CD4-positive, alpha-beta T cell treated with Interleukin-10 for 1 hour (primary cell): ENCODE data around the gene CYB5R4.
"Not testable (repeated sequence)": the region's sequence is repeated elsewhere in the genome, so short reads cannot be mapped to it uniquely, and the experiment has no call there.

Source experiments
- DNase-seq: peaks from one replicate; pipeline ENCODE4 v3.0.0-alpha.2; 2020

CYB5R4 gene

DNA sequence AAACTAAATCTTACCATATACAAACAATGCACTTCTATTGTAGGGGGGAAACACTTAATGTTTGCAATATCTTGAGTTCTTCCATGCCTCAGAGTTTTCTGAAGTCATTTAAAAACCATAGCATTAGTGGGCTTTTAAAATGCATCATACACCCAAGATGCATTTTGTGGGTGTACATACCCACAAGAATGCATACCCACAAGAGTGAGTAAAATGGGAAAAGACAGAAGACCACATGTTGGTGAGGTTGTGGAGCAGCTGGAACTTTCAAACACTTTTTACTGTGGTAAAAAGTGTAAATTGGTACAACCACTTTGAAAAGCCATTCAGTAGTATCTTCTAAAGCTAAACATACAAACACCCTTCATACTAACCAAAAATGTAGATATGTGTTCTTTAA is 57.5 kb downstream of the CYB5R4 start:
- no peak for DNase-seq

DNA sequence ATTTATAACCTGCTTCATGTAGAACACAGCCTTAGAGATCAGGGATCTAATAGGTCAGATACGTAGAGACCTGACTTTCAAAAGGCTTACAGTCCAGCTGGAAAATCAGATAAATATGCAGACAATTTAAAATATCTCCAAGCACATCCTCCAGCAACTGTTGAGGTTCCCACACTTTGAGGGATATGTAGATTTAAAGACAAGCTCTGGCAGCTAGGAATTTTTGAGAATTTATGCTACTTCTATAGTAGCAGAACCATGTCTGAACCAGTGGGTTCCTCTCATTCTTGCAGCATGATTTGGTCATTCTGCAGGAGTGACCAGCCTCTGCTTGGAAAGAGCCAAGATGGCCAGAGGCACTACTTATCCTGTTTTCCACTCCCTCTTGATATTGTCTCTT is 60.5 kb downstream of the CYB5R4 start:
- no peak for DNase-seq

DNA sequence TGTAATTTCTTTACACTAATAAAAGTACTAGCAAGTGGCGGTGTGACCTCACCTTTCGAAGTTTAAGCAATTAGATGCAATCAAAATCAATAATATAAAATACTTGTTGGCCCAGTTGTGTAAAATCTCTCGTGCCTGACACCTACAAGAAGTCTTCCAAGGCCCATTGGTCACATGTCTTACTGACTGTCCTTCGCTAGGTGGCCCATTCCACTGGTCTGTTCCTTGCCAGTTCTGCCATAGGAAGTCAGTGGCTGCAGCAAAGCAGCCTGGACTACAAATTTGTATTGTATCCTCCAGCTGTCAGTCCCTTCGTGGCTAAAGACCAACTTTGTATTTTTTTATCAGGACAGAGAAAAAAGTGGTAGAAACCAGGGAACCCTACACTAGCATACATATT is 61.8 kb downstream of the CYB5R4 start:
- no peak for DNase-seq

DNA sequence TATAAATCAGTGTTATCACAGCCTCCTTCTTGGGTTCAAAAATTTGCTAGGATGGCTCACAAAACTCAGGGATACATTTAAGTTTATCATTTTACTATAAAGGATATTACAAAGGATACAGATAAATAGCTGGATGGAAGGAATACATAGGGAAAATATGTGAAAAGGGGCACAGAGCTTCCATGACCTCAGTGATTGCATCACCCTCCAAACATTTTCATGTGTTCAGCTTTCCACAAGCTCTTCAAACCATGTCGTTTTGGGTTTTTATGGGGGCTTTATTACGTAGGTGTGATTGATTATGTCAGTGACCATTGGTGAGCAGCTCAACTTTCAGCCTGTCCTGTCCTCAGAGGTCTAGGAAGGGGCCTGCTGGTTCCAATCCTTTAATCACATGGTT is 68.0 kb downstream of the CYB5R4 start:
- no peak for DNase-seq

DNA sequence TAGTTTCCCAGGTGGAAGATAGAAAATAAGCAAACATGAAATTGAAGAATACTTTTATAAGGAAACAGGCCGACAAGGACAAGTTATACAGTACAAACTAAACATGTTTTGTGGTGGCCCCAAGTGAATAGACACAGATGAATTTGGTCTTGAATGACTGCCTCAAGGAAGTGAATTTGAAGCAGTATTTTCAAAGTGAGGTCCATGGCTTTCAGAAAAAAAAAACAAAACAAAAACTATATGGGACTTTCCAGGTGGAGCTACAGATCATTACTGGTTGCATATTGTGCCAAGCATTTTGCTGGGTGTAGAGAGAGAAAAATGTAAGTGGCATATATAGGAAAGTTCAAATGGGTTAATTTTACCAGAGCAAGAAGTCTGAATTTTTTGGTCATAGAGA is 68.8 kb downstream of the CYB5R4 start:
- DNase-seq = no peak

DNA sequence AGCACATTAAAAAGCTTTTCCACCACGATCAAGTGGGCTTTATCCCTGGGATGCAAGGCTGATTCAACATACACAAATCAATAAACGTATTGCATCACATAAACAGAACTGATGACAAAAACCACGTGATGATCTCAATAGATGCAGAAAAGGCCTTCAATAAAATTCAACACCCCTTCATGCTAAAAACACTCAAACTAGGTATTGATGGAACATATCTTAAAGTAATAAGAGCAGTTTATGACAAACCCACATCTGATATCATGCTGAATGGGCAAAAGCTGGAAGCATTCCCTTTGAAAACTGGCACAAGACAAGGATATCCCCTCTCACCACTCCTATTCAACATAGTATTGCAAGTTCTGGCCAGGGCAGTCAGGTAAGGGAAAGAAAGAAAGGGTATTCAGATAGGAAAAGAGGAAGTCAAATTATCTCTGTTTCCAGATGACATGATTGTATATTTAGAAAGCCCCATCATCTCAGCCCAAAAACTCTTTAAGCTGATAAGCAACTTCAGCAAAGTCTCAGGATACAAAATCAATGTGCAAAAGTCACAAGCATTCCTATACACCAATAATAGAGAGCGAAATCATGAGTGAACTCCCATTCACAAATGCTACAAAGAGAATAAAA is 86.8 kb downstream of the CYB5R4 start:
- not testable (repeated sequence) for DNase-seq

DNA sequence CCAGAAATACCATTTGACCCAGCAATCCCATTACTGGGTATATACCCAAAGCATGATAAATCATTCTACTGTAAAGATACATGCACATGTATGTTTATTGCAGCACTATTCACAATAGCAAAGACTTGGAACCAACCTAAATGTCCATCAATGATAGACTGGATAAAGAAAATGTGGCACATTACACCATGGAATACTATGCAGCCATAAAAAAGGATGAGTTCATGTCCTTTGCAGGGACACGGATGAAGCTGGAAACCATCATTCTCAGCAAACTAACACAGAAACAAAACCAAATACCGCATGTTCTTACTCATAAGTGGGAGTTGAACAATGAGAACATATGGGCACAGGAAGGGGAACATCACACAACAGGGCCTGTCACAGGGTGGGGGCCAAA is 88.5 kb downstream of the CYB5R4 start:
- DNase-seq = not testable (repeated sequence)

DNA sequence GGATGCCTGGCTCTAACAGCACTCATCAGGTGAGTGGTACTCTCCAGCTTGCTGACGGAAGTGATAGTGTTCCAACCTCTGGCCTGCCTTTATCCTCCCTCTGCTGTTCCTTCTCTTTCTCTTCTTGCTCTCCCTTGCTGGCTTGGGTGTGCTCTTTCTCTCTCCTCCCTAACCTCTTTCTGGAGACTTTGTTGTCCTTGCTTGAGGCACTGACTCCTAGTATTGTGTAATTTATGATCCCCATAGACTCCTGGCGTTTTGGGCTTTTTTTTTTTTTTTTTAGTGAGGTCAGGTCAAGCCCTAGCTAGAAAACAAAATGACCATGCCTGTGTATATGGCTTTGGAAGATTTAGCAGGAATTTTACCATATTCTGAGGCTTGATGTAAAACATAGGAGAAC is 89.4 kb downstream of the CYB5R4 start:
- no peak for DNase-seq

DNA sequence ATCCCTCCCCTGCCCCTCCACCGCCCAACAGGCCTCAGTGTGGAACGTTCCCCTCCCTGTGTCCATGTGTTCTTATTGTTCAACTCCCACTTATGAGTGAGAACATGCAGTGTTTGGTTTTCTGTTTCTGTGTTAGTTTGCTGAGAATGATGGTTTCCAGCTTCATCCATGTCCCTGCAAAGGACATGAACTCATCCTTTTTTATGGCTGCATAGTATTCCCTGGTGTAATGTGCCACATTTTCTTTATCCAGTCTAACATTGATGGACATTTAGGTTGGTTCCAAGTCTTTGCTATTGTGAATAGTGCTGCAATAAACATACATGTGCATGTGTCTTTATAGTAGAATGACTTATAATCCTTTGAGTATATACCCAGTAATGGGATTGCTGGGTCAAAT is 91.9 kb downstream of the CYB5R4 start:
- DNase-seq = not testable (repeated sequence)

DNA sequence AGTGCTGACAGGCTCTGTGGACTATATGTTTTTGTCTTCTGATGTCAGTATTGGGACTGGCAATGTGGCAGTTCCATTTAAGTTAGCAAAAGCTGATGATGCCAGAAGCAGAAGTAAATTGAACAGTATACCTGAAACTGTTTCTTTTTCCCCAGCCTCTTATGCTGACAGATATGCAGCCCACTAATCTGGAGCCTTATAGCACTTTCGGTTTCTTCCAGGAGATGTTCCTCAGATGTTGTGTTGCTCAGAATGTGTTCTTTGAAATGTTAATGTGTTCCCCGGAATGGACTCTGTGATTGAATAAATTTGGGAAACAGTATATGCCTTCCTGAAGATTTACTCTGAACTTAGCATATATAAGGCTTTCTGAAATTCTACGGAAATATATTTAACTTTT is 93.3 kb downstream of the CYB5R4 start:
- no peak for DNase-seq

DNA sequence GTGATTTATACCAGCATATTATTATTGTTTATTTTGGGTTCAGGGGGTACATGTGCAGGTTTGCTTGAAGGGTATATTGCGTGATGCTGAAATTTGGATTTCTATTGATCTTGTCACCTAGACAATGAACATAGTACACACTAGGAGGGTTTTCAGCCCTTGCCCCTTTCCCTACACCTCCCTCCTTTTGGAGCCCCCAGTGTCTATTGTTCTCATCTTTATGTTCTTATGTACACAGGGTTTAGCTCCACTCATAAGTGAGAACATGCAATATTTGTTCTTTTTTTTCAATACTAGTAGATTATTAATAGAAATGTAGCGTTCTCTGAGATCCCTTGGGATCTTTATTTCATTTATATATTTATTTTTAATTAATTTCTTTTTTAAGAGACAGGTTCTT is 94.9 kb downstream of the CYB5R4 start:
- no peak for DNase-seq

GRCh38 chr6:83958241-83958685 is 98.8 kb downstream of the CYB5R4 start:
- no peak for DNase-seq

DNA sequence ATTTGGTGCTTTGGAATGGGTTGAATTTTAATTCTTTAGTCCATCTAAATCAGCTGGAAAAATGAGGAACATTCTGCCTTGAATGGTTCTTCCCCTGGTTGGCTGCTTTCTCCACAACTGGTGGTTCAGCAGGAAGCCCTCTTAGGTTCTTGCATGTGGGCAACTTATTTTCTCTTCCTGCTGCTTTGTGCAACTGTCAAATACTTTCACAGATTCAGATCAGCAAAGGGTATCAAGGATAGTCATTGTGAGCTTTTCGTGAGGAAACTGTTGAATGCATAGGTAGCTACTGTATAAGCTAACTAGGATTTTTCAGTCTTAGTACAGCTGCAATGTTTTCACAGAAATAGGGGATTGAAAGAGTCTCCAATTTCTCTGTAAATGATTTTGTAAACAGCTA is 101.2 kb downstream of the CYB5R4 start:
- no peak for DNase-seq

DNA sequence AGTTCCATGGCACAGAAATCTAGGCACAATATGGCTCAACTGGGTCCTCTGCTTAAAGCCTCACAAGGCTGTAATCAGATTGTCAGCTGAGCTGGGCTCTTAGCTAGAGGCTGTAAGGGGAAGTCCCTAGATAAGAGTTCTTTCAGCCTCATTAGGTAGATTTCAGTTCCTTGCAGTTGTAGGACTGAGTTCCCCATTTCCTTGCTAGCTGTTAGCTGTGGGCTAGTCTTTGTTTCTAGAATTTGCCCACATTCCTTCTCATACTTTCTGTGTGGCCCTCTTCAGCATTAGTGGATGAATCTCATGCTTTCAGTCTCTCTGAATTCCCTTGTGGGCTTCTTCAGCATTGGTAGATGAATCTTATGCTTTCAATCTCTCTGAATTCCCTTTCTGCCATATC is 103.1 kb downstream of the CYB5R4 start:
- DNase-seq = no peak

DNA sequence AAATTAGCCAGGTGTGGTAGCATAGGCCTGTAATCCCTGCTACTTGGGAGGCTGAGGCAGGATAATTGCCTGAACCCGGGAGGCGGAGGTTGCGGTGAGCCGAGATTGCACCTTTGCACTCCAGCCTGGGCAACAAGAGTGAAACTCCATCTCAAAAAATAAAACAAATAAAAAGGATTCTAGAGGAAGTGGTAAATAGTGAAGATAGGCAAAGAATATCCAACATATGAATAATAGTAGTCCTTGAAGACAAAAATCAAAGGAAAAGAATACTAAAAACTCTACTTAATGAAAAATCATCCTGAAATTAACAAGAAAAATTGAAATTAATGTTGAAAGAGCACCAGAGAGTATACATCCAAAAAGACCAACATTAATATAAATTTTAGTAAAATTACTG is 107.0 kb downstream of the CYB5R4 start:
- no peak for DNase-seq

DNA sequence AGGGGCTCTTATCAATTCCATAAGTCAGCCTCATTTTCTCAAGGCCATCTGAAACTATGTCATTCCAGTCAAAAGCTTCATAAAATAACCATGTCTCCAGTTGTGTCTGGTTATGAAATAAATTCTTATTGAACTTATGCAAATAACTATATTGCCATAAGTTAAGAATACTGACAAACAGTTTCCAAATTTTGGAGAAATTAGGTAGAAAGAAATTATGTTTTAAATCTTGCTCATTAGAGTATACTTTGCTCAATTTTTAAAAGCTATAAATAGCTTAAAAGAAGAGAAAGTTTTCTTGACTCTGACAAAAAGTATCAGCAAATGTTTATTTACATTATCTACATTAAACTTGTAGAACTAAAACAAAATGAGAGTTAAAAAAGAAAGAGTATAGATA is 111.1 kb downstream of the CYB5R4 start:
- no peak for DNase-seq

GRCh38 chr6:83974409-83975050 is 115.0 kb downstream of the CYB5R4 start:
- no peak for DNase-seq

- DNase-seq = no peak
Observed at GRCh38 chr6:83976037-83976755, 116.7 kb downstream of the CYB5R4 start.

DNA sequence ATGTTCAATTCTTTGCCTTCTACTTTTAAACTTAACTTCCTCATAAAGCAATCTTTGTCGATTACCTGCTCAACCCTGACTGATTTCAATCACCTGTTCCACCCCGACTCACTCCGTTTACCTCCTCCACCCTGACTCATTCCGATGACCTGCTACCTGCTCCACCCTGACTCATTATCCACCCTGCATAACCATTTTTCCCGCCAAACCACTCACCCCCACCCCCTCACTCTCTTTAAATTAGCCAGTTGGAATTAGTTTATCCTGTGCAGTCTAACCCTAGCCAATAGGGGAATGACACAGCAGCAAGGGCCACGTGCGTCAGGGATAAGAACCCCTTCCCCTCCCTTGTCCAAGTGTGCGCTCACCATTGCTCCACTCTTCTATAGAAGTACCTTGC is 117.4 kb downstream of the CYB5R4 start:
- no peak for DNase-seq

DNA sequence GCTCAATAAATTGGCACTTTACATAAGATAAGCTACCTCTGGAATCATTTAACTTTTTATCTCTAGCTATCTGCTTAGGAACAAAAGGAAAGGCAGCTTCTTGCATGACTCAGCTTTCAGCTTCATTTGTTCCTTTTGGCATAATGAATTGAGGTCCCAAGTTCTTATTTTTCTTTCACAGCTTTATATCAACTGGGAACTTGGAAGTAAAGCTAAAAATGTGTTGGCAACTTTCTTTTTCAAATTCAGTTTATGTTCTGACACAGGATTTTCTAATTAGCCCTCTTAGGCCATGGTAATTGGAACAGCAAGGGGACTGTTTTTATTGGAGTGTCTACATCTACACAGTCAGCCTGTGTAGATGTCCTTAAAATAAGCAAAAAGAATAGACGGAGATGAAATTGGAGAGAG is 118.8 kb downstream of the CYB5R4 start:
- no peak for DNase-seq

DNA sequence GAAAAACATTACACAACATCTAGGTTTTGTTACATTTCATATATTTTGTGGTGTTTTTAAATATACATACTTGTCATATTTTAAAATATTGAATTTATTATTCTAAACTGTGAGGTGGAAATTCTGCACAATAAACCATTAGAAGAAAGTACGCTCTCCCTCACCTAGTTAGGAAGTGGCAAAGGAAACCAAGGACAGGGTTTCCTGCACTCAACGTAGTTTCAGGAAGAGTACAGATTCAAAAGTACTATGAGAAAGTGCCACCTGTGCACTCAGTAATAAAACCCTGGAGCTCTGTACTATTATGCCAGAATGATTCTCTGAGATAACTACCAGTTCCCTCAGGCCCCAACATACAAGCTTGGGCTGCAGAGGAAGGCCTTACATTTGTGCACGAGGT is 119.5 kb downstream of the CYB5R4 start:
- no peak for DNase-seq

DNA sequence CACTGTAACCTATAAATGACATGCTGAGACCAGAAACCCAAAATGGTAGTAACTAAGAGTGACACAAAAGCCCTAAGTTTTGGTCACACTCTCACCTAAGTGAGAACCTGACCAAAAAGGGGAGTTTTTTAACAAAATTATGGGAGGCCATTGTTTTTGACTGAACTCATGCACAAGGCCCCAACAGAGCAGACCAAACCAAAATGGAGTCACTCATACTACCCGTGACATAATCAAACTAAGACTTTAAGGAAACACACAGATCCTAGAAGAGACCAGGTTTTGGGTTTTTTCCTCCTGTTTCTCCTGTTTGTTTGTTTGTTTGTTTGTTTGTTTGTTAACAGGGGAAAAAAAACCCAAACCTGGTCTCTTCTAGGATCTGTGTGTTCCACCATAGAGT is 124.9 kb downstream of the CYB5R4 start:
- no peak for DNase-seq

DNA sequence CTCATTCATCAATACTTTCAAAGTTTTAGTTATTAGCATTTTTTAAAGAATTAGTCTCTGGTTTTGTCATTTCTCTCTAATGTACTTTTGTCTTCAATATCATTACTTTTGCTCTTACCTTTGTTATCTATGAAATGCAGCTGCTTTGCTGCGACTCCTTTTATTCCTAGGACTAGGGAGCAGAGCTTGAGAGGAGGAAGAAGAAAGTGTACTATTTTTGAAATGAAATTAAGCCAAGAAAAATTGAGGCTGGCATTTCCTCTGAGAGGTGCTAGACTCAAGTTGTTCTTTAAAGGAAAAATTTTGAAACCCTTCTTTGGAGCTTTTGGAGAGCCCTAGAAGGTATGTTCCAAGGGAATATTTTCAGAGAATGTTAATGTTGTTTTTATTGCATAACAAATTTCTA is 125.8 kb downstream of the CYB5R4 start:
- DNase-seq = no peak

- no peak for DNase-seq
Observed at GRCh38 chr6:83985715-83986114, 126.2 kb downstream of the CYB5R4 start.
